HG03135 (cell line): ENCODE measurements around the gene TSHR.

ENCODE experiments used
- ATAC-seq: cut with Tn5 transposase; IDR thresholded peaks from one replicate; pipeline ENCODE4 v1.9.1; 2021; ENCODE audit warnings: mild to moderate bottlenecking, moderate library complexity; ENCODE audit not compliant: unreplicated experiment

TSHR gene

DNA sequence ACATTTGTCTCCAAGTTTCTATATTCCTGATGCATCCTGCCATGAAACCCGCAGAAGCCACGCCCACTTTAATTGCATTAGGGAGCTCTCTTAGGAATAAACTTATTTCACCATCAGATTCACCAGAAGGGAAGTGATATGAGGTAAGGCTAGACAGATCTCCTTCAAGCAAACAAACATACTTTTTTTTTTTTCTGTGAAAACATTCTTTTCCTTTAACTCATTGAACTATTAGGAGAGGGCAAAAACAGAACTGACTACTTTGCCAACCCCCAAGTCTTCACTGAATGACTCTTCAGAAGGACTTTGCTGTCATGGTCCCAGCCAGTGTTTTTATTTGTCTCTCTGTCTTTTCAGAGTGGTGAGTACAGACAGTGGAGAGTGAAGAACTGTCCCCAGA lies 216.9 kb downstream of the TSHR start:
- peak; percentile 30 for ATAC-seq

DNA sequence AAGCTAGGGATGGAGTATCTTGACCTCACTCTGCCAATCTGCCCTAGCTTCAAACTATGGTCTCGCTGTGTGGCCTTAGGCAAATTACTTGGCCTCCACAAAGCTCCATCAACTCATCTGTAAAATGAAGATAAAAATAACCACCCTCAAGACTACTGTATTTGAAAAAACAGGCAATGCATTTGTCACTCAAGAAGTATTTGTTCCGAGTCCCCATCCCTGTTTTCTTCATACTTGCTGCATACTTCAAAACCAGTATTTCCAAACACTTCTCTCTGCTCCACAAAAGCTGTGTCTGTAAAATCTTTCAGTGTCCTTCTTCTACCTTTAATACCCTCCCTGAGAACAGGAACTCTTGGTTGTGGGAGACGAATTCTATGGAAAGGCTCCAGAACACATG lies 217.5 kb downstream of the TSHR start:
- ATAC-seq: no peak

DNA sequence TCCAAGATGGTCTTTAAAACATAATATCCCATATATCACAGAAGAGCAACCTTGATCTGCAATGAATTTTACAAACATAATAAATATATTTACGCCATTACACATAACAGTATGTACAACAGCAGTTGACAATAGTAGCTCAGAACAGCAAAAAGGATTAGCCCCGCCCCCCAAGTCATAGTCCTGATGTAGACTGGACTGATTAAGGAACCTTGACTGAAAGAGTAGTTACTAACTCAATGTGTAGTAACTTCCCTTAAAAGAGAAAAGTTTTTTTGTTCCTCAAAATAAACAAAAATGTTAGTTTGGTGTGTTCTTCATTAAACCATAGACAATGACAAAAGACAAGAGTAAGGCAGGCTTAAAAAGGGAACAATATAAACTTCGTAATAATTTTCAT lies 220.8 kb downstream of the TSHR start:
- no peak for ATAC-seq

DNA sequence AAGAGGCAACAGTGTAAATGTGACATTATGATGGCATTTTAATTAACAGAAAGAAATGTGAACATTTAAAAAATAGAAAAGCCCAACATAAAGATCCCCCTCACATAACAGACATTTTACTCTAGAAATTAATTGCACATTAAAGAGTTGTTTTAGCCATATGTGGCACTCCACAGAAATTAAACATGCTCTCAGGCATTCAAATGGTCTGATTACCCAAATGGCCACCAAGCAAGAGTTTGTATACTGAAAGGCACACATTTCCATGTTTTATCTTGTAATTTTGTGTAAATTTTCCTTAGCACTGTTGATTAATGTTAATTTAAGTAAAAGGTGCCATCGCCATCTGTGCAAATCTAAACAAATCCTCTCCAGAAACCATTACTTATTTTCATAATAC lies 221.8 kb downstream of the TSHR start:
- no peak for ATAC-seq

DNA sequence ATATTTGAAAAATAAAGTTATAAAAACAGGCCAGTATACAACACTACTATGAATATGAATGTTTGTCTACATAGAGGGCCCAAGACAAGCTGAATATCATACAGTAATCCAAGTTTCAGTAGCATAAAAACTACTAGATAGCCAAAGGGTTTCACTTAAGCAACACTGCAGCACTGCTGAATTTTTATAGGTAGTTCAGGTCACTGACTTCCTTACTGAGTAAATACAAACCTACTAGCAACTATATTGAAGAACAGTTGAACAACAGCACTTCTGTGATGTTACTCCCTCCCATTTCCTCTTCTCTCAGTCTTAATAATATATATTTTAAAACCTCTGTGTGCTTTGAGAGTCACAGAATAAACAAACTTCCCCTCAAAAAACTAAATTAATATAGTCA lies 222.6 kb downstream of the TSHR start:
- peak; percentile 62 for ATAC-seq

DNA sequence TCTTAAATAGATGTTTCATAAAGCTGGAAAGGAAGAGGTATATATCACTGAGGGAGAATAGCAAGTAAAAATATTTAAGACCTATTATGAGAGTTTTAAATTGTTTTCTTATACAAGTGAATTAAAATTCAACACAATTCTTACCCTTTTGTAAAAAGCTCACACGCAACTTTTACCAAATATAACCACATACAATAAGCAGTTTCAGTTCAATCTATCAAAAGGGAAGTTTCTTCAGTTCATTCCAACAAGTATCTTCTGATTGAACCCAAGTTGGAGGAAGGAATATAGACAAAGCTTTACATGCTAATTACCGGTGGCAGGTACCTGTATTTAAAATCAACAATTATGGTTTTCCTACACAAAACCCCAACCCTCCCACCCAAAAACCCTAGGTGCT lies 224.2 kb downstream of the TSHR start:
- ATAC-seq: no peak

DNA sequence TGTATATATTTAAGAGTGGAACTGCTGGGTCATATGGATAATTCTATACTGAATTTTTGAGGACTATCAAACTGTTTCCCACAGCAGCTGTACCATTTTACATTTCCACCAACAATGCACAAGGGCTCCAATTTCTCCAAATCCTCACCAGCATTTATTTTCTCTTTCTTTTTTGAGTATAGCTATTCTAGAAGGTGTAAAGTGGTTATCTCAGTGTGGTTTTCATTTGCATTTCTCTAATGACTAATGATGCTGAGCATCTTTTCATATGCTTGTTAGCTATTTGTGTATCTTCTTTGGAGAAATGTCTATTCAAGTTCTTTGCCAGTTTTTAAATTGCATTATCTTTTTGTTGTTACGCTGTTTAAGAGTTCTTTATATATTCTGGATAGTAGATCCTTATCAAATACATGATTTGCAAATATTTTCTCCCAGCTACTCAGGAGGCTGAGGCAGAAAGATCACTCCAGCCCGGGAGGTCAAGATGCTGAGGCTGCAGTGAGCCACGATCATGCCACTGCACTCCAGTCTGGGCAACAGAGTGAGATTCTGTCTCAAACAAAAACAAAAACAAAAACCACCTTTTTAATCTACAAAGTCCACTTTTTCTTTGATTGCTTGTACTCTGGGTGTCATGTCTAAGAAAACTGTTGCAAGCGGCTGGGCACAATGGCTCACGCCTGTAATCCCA lies 232.6 kb downstream of the TSHR start:
- ATAC-seq: peak; percentile 88

DNA sequence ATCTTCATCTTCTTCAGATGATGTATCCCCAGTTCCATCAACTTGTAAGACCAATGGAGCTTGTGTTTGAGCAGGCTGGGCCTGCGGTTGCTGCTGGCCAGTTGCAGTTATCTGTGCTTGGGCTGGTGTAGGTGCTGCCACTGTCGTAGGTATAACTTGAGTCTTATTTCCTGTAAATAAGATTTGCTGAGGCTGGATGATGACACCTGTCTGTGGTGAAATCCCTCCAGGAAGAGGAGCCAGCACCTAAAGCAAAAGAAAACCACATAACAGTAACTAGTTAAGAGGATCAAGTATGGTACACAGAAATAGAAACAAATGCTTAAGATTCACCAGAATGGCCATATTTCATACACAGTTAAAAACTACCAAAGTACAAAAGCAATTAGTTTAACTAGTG lies 237.2 kb downstream of the TSHR start:
- no peak for ATAC-seq

DNA sequence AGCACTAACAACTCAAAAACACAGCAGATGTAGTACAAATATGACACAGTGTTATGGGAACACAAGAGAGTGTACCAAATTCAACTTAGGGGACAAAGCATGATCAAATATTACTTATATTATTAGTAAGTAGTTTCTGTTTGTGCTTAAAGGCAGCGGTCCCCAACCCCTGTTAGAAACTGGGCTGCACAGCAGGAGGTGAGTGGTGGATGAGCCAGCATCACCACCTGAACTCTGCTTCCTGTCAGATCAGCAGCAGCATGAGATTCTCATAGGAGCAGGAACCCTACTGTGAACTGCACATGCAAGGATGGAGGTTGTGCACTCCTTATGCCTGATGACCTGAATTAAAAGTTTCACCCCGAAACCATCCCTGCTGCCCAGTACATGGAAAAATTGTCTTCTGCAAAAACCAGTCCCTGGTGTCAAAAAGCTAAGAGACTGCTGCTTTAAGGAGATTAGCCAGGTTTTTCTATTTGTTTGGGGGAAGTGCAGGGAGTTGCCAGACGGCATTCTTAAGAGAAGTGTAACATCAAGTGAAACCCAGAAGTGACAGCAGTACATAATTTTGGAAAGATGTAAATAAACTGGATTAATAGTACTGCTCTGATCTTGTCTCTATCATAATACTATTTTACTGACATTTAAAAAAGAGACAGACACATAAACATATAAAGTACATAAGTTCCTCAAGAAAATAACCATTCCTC lies 238.7 kb downstream of the TSHR start:
- no peak for ATAC-seq
